HepG2 (cell line): ENCODE data around the gene IGLON5. TPM values are rescaled to one million over a fixed set of nuclear protein-coding genes. Genes with fewer than 3 reads are reported as not detected.

ENCODE experiments used
- AGO1 ChIP-seq: fragments of 200-400 bp; formaldehyde crosslinking; IDR thresholded peaks from 2 replicates; pipeline ENCODE4 v1.6.1; 2017; ENCODE audit warnings: mild to moderate bottlenecking, low read depth, low read length, moderate library complexity; ENCODE audit not compliant: poor library complexity, severe bottlenecking
- ARID2 ChIP-seq: sonication (generic); formaldehyde crosslinking; IDR thresholded peaks from 2 replicates; pipeline ENCODE4 v1.8.1; 2022; ENCODE audit warnings: mild to moderate bottlenecking, missing genetic modification reagents, borderline replicate concordance
- ATF2 ChIP-seq: sonication (generic); formaldehyde crosslinking; IDR thresholded peaks from 2 replicates; pipeline ENCODE4 v1.4.0; 2020; ENCODE audit warnings: missing genetic modification reagents
- ATF4 ChIP-seq, 2 experiments: fragments of 450-650 bp in 1 of 2; sonication (generic) in 1 of 2; formaldehyde crosslinking; IDR thresholded peaks; 2 replicates each; pipeline versions ENCODE4 v1.5.0 to v1.8.0; 2020 to 2022; ENCODE audit warnings: mild to moderate bottlenecking in 1 of 2, missing genetic modification reagents in 1 of 2
- BRCA1 ChIP-seq: sonication (generic); formaldehyde crosslinking; IDR thresholded peaks from 2 replicates; pipeline ENCODE4 v1.4.0; 2020; ENCODE audit warnings: missing genetic modification reagents
- CENPBD1 ChIP-seq: sonication (generic); formaldehyde crosslinking; IDR thresholded peaks from 2 replicates; pipeline ENCODE4 v1.8.0; 2022; ENCODE audit warnings: missing genetic modification reagents, low read depth, mild to moderate bottlenecking, borderline replicate concordance
- DNMT3B ChIP-seq: conservative IDR thresholded peaks from 2 replicates; pipeline ENCODE4 v1.6.1; 2016; ENCODE audit warnings: missing biosample characterization, control low read depth
- GTF2F1 ChIP-seq: fragments of 150-350 bp; IDR thresholded peaks from 2 replicates; pipeline ENCODE4 v1.6.1; 2014; ENCODE audit warnings: low read length
- HMG20A ChIP-seq: IDR thresholded peaks from 2 replicates; pipeline ENCODE4 v1.6.1; 2016; ENCODE audit warnings: borderline replicate concordance
- ISX ChIP-seq: sonication (generic); formaldehyde crosslinking; conservative IDR thresholded peaks from 2 replicates; pipeline ENCODE4 v1.5.0; 2020; ENCODE audit warnings: missing genetic modification reagents
- MLLT10 ChIP-seq: sonication (generic); formaldehyde crosslinking; IDR thresholded peaks from 2 replicates; pipeline ENCODE4 v1.4.0; 2020; ENCODE audit warnings: missing genetic modification reagents
- MLX ChIP-seq: IDR thresholded peaks from 2 replicates; pipeline ENCODE4 v1.6.1; 2016
- ZBTB14 ChIP-seq: sonication (generic); formaldehyde crosslinking; IDR thresholded peaks from 2 replicates; pipeline ENCODE4 v1.4.0; 2020; ENCODE audit warnings: missing genetic modification reagents
- ZBTB7A ChIP-seq: sonication (generic); formaldehyde crosslinking; IDR thresholded peaks from 2 replicates; pipeline ENCODE4 v1.8.0; 2022; ENCODE audit warnings: mild to moderate bottlenecking, missing genetic modification reagents
- ZNF343 ChIP-seq: sonication (generic); formaldehyde crosslinking; IDR thresholded peaks from 2 replicates; pipeline ENCODE4 v1.4.0; 2020; ENCODE audit warnings: mild to moderate bottlenecking, missing genetic modification reagents
- ZNF646 ChIP-seq: sonication (generic); formaldehyde crosslinking; IDR thresholded peaks from 2 replicates; pipeline ENCODE4 v1.9.0; 2021; ENCODE audit warnings: mild to moderate bottlenecking, missing genetic modification reagents
- ZNF672 ChIP-seq: sonication (generic); formaldehyde crosslinking; IDR thresholded peaks from 2 replicates; pipeline ENCODE4 v1.8.1; 2022; ENCODE audit warnings: missing genetic modification reagents
- polyA plus RNA-seq, 8 experiments: library from polyadenylated mRNA; depleted of rRNA in 3 of 8; stranded (reverse) in 7 of 8; unstranded in 1 of 8; fragments of >200 nt; fragmentation: Illumina TruSeq in 4 of 8; extraction: Trizol in 4 of 8; gene quantifications; 2 replicates each; pipeline versions ENCODE4 v1.2.1 to v1.2.3, GENCODE V29; 2011 to 2016; ENCODE audit warnings: low read depth in 4 of 8, missing spikeins in 1 of 8, mixed read lengths in 1 of 8; ENCODE audit not compliant: insufficient read depth in 1 of 8
- total RNA-seq, 5 experiments: library from RNA; depleted of rRNA; stranded (reverse); fragments of >200 nt; fragmentation: Illumina TruSeq; extraction: Trizol; gene quantifications; 2 replicates each; pipeline ENCODE4 v1.2.3, GENCODE V29; 2016; ENCODE audit warnings: low read depth in 1 of 5
- TF ChIP-seq, protein P1 (sequence below): conservative IDR thresholded peaks from 2 replicates; pipeline ENCODE4 v1.6.1; 2018; ENCODE audit warnings: missing genetic modification reagents

The IGLON5 gene
- total and polyA plus RNA-seq, 2 of the 13 experiments (the other 11 are each of a cell fraction or from before 2014, with no cell fraction given): 0.04 to 5.7 TPM

- TF ChIP-seq ATF4 (CRISPR knock-in tag; IDR thresholded peaks at IDR 0.05): no peak
- no peak for TF ChIP-seq ZNF672 (CRISPR knock-in tag)
- TF ChIP-seq AGO1: peak; percentile 38
- TF ChIP-seq GTF2F1: no peak
- no peak for TF ChIP-seq ZBTB7A (CRISPR knock-in tag)
- no peak for TF ChIP-seq BRCA1 (CRISPR knock-in tag)
- no peak for TF ChIP-seq HMG20A (CRISPR knock-in tag)
- no peak for TF ChIP-seq MLLT10 (CRISPR knock-in tag)
- no peak for TF ChIP-seq CENPBD1 (CRISPR knock-in tag)
- TF ChIP-seq ATF2 (CRISPR knock-in tag): no peak
- TF ChIP-seq ZNF646: no peak
- no peak for TF ChIP-seq ISX (CRISPR knock-in tag)
- no peak for TF ChIP-seq ARID2 (CRISPR knock-in tag)
- TF ChIP-seq ZBTB14: no peak
- no peak for TF ChIP-seq DNMT3B
- TF ChIP-seq, protein P1, sequence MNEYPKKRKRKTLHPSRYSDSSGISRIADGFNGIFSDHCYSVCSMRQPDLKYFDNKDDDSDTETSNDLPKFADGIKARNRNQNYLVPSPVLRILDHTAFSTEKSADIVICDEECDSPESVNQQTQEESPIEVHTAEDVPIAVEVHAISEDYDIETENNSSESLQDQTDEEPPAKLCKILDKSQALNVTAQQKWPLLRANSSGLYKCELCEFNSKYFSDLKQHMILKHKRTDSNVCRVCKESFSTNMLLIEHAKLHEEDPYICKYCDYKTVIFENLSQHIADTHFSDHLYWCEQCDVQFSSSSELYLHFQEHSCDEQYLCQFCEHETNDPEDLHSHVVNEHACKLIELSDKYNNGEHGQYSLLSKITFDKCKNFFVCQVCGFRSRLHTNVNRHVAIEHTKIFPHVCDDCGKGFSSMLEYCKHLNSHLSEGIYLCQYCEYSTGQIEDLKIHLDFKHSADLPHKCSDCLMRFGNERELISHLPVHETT (CRISPR knock-in tag): no peak
- TF ChIP-seq MLX (CRISPR knock-in tag): no peak
- TF ChIP-seq ZNF343: 0 out of 2 replicates have a peak, but pooled peaks have one; percentile 47
Measured at GRCh38 chr19:51352783-51353360, 41.4 kb downstream of the IGLON5 start (continued).
